Epithelial cell of esophagus (primary cell): ENCODE measurements around the gene KCNAB2.
A peak's percentile ranks its signal among the peaks of the same experiment; 100 is the strongest.

Experiments
- DNase-seq: peaks from one replicate; pipeline ENCODE4 v3.0.0; 2010; ENCODE audit warnings: low read depth
- H3K4me3 ChIP-seq: 2 replicates; pipeline ENCODE4 v1.5.1; 2011; ENCODE audit warnings: mild to moderate bottlenecking, low read length, control low read depth
- TF ChIP-seq, protein P1 (sequence below): IDR thresholded peaks from 2 replicates; pipeline ENCODE4 v1.5.1; 2011; ENCODE audit warnings: low read depth, mild to moderate bottlenecking, low read length, control low read depth, inconsistent platforms; ENCODE audit not compliant: insufficient read depth; ENCODE audit errors: missing control alignments

Gene KCNAB2

DNA sequence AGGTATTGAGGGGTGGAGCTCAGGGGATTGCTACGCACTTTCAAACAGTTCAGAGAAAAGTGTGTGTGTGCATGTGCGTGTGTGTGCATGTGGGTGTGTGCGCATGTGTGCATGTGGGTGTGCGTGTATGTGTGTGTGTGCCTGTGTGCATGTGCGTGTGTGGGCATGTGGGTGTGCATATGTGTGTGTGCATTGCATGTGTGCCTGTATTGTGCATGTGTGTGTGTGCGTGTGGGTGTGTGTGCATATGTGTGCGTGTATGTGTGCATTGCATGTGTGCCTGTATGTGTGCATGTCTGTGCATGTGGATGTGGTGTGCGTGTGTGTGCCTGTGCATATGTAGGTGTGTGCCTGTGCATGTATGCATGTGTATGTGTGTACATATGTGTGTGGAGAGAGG is 12.6 kb upstream of the KCNAB2 start:
- H3K4me3 ChIP-seq: no peak overlapping the region
- no peak for DNase-seq

DNA sequence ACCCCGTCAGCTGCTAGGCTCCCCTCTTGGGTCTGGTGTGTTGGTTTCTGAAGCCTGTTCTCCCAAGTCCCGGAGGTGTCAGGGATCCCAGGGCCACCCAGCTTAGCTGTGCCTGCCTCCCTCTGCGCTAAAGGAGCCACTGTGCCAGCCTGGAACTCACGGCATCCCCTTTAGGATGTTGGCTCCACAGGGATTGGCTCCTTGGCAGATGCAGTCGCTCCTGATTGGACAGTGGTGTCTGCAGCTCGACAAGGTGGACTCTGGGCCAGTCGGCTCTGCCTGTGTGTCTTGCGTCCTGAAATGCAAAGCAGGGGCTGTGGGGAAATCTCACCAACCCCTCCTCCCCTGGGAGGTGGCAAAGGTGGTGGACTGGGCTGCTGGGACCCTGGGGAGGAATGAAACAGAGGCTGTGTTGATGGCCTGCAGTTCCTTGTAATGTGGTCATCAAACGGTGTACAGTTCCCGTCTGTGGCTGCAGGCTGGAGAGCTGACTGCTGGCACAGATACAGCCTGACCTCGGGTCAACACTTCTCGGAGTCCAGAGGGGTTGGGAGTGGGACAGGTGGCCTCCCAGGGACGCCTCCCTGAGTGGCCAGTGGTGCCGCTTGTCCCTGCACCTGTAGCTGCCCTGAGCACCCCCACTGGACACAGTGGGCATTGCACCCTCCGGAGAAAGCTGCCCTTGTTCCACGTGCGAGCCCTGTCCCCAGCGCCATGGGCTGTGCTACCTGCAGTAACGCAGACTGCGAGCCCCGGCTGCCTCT is 11.5 kb upstream of the KCNAB2 start:
- TF ChIP-seq, protein P1, sequence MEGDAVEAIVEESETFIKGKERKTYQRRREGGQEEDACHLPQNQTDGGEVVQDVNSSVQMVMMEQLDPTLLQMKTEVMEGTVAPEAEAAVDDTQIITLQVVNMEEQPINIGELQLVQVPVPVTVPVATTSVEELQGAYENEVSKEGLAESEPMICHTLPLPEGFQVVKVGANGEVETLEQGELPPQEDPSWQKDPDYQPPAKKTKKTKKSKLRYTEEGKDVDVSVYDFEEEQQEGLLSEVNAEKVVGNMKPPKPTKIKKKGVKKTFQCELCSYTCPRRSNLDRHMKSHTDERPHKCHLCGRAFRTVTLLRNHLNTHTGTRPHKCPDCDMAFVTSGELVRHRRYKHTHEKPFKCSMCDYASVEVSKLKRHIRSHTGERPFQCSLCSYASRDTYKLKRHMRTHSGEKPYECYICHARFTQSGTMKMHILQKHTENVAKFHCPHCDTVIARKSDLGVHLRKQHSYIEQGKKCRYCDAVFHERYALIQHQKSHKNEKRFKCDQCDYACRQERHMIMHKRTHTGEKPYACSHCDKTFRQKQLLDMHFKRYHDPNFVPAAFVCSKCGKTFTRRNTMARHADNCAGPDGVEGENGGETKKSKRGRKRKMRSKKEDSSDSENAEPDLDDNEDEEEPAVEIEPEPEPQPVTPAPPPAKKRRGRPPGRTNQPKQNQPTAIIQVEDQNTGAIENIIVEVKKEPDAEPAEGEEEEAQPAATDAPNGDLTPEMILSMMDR: peak; percentile 70
- peak; percentile 49 for DNase-seq
- H3K4me3 ChIP-seq: no peak overlapping the region

More for the DNA sequence above, 12.6 kb upstream of the KCNAB2 start:
- TF ChIP-seq, protein P1: no peak

DNA sequence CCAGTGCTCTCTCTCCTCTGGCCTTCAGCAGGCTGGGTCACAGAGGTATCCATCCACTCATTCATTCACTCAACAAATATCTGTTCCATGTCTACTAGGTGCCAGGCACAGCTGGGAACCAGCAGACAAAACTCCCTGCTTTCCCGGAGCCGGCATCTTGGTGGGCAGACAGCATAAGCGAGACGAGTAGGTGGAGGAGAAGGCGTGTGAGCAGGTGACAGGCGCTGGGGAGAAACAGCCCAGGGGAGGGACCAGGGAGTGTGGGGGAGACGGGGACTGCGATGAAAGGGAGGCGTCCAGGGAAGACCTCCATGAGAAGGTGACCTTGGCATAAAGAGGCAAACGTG is 11.0 kb upstream of the KCNAB2 start:
- DNase-seq: no peak
- TF ChIP-seq, protein P1: no peak
- H3K4me3 ChIP-seq: no peak overlapping the region

DNA sequence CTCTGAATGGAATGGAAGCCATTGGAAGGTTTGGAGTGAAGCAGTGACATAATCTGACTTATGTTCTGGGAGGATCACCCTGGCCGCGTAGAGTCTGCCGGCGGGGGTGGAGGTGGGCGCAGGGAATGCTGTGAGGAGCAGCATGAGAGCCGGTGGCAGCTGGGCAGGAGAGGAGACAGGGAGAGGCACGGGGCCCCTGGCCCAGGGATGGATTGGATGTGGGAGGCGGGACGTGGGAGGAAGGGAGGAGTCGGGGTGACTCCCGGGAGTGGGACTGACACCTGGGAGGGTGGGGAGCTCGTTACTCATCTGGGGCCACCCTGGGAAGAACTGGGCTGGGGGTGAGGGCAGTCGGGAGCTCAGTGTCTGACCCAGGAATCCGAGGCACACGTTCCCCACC is 10.4 kb upstream of the KCNAB2 start:
- DNase-seq: no peak
- H3K4me3 ChIP-seq: no peak overlapping the region
- TF ChIP-seq, protein P1: no peak

DNA sequence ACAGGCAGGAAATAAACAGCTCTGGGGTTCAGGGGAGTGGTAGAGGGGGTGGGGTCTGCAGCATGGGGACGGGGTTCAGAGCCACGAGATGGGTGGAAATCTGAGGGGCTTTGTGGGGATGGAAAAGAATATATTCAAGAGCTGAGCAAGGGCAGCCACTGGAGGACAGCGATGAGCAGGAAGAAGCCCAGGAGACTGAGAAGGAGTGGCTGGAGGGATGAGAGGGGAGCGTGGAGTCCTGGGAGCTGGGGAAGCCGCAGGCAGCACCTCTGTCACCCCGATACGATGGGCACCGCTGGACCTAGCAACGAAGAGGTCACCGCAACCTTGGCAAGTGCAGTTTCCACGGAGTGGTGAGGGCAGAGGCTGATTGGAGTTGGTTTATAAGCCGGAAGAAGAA is 10.0 kb upstream of the KCNAB2 start:
- no peak overlapping the region for H3K4me3 ChIP-seq
- TF ChIP-seq, protein P1: peak; percentile 7
- DNase-seq: no peak

DNA sequence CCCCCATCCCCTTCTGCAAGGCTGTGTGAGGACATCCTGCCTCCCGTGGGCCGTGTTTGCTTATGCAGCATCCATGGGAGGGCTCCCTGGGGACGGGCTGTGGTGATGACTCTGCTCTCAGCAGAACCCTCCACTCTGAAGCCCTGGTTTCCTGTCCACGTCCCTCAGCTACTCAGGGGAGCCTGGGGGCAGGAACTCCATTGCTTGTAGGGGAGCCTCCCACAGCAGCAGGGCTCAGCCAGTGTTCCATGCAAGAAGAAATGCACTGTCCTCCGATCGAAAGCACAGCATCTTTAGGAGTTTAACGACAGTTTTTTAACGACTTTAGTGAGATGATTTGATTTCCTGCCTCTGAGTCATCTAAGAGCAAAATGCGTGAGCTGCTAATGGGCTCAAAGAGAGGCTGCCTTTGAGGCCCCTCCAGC is 8.3 kb upstream of the KCNAB2 start:
- no peak overlapping the region for H3K4me3 ChIP-seq
- no peak for DNase-seq
- TF ChIP-seq, protein P1: no peak

DNA sequence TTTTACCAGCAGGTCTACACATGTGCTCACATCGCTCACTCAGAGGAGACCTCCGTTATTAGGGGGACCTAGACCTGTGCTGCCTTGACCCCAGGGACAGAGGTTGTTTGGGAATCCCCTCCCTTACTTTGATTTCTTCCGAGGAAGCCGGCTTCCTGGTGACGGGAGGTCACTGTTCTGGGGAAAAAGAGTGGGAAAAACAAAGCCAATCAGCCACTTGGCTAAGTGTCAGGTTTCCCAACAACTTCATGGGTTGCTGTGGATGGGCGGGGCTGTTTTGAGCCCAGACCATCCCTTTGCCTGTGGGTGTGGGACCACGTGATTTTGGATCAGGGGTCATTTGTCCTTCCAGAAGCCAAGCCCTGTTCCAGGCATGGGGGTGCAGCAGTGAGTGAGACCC is 7.1 kb upstream of the KCNAB2 start:
- H3K4me3 ChIP-seq: no peak overlapping the region
- TF ChIP-seq, protein P1: no peak
- DNase-seq: no peak
